ENCODE measurements around the gene TOX4. TPM values are rescaled to one million over a fixed set of nuclear protein-coding genes. Genes with fewer than 3 reads are reported as not detected.

The TOX4 gene
- total and polyA plus RNA-seq, 2 of the 8 experiments (the other 6 are each of a cell fraction or from before 2014, with no cell fraction given) = 51.5 to 58.3 TPM

DNA sequence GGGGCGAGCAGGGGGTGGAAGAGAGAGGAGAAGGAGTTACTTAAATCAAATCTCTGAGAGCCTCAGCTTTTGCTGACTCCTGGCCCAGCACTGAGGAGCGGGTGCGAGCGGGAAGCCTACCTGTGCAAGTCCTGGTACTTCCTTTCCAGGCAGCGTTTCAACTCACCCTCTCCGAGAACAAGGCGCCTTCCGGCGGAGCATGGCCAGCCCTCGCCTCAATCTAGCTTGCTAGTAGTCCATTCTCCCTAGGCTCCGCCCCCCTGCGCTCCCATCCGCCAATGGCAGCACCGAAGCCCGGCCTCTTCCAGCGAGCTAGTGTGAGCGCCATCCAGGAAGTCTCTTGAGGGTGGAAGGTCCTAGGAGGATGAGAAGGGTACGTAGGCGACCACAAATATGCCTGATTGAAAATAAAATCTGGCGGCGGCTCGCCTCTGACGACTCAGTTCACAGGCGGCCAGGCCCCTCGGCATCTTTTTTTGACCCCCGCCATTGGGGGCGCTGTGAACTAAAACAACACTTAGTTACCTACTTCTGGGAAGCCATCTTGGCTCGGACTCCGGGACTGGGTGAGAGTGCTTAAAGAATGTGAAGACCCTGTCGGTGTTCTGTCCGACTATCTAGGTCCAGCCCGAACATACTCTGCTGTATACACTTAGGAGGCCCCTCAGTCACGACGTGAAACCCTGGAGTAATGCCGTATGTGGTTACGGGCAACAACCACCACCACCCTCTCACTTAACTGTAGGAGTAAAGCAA is 20.9 kb upstream of the TOX4 start, which contains the start of gene CHD8:
CHD8 (minus strand) TSS at position 212 of the 756 bp plus-strand sequence. CDS start 24,480 bp downstream, outside the sequence.
- no peaks in the 10 kb centered on the region for H3K9me3 ChIP-seq (ENCODE audit: insufficient read depth in 2 of 2, low read depth in 1 of 2, low read length in 1 of 2)
- peak within 1 kb of the TSS; percentile 100 for H3K4ac ChIP-seq (replicated peaks; ENCODE audit: insufficient read length, low read depth, low read length)
- H3K4me1 ChIP-seq (replicated peaks in 1 of 4; ENCODE audit: control insufficient read depth in 3 of 4, insufficient read depth in 4 of 4, low read length in 3 of 4) = peaks cover 0 to 4% (median 1%) of the 10 kb centered on the region in 4 experiments; a peak in 3 of 7 replicates
- H3K4me2 ChIP-seq (ENCODE audit: insufficient read depth in 1 of 2, low read depth in 2 of 2, low read length in 2 of 2) = peak within 1 kb of the TSS; percentile 79 to 98
- H3K27me3 ChIP-seq (replicated peaks in 1 of 4; ENCODE audit: control insufficient read depth in 3 of 4, extremely low read depth in 1 of 4, insufficient read depth in 3 of 4, low read length in 3 of 4) = no peaks in the 10 kb centered on the region
- peaks cover 2 to 6% of the 10 kb centered on the region in 2 experiments for H4K20me1 ChIP-seq (replicated peaks in 1 of 2; ENCODE audit: control insufficient read depth in 1 of 2, insufficient read depth in 2 of 2, low read length in 2 of 2)
- peak; percentile 99 for FAIRE-seq
- H2AFZ ChIP-seq (ENCODE audit: low read length) = peak within 1 kb of the TSS; percentile 87
- H2BK15ac ChIP-seq (ENCODE audit: low read length) = peak within 1 kb of the TSS; percentile 99; the same call in 1 of the 2 replicates
- H2BK120ac ChIP-seq (replicated peaks; ENCODE audit: low read depth, low read length) = peak within 1 kb of the TSS; percentile 98
- H3K18ac ChIP-seq (ENCODE audit: extremely low read depth, low read length) = peak within 1 kb of the TSS; percentile 97
- CTCF ChIA-PET (ENCODE audit: partially characterized antibody) = interaction anchor here (0.5 to 3.7 kb wide), 19 partner anchors 9 to 267 kb away, joined by 3 to 16 read pairs (median 4); partner anchors contain the start of gene TOX4
- H2BK5ac ChIP-seq (ENCODE audit: low read depth, low read length) = peak within 1 kb of the TSS; percentile 98
- H2BK20ac ChIP-seq (ENCODE audit: low read length) = no peak within 1 kb of the TSS
- peaks cover 22 to 48% of the 10 kb centered on the region in 2 experiments for H3K79me2 ChIP-seq (ENCODE audit: control insufficient read depth in 1 of 2, insufficient read depth in 2 of 2, low read length in 2 of 2)
- DNase-seq (ENCODE audit: low read depth in 1 of 2, low spot score in 2 of 2) = peak; percentile 98 to 100
- POLR2A ChIA-PET (ENCODE audit: partially characterized antibody) = interaction anchor here (0.6 to 4.0 kb wide), 14 partner anchors 9 to 444 kb away, joined by 3 to 62 read pairs (median 4); no protein-coding TSS in a partner anchor
- peak within 1 kb of the TSS; percentile 99 for H4K5ac ChIP-seq (ENCODE audit: insufficient read length, low read depth, low read length)
- peak within 1 kb of the TSS; percentile 59 for H3K56ac ChIP-seq (replicated peaks; ENCODE audit: insufficient read length, low read depth, low read length)
- no peak within 1 kb of the TSS for H3K23ac ChIP-seq (ENCODE audit: insufficient read length)
- peaks cover 7% of the 10 kb centered on the region for H3K23me2 ChIP-seq (ENCODE audit: low read depth, low read length)
- peak within 1 kb of the TSS; percentile 87 to 98 (median 94) for H3K4me3 ChIP-seq (ENCODE audit: extremely low read depth in 1 of 4, insufficient read depth in 2 of 4, low read depth in 3 of 4, low read length in 4 of 4)
- peak within 1 kb of the TSS; percentile 99; the same call in 1 of the 2 replicates for H4K8ac ChIP-seq (ENCODE audit: extremely low read depth, insufficient read depth, low read length)
- peak within 1 kb of the TSS; percentile 94; the same call in 1 of the 2 replicates for H2BK12ac ChIP-seq (ENCODE audit: low read depth, low read length)
- peak within 1 kb of the TSS; percentile 90 for H3K27ac ChIP-seq (ENCODE audit: low read depth, low read length)
- peak within 1 kb of the TSS; percentile 97 for H4K91ac ChIP-seq (replicated peaks; ENCODE audit: insufficient read length, low read length)
- H3K79me1 ChIP-seq (ENCODE audit: low read depth, low read length) = no peaks in the 10 kb centered on the region; the same call in 1 of the 2 replicates
- peaks cover 3 to 19% (median 8%) of the 10 kb centered on the region in 4 experiments; a peak in 6 of 8 replicates for H3K36me3 ChIP-seq (ENCODE audit: control insufficient read depth in 2 of 4, insufficient read depth in 4 of 4, low read length in 3 of 4)
- H3K9ac ChIP-seq (replicated peaks in 1 of 4; ENCODE audit: extremely low read depth in 1 of 4, low read depth in 3 of 4, low read length in 3 of 4) = peak within 1 kb of the TSS; percentile 90 to 97 (median 95)
- peak within 1 kb of the TSS; percentile 60; the same call in 1 of the 2 replicates for H2AK5ac ChIP-seq (ENCODE audit: low read depth, low read length)
- 4% methylated on average over 36 of the region's 36 CpGs; no CpG with 5 or more reads in 1 of the 2 experiments for WGBS, 2 experiments (ENCODE audit: extremely low coverage in 1 of 2, insufficient coverage in 1 of 2, insufficient read length in 1 of 2, insufficient replicate concordance in 2 of 2, low coverage in 1 of 2, low lambda C conversion rate in 2 of 2, missing lambda C conversion rate in 1 of 2)
- no peak within 1 kb of the TSS for H3K14ac ChIP-seq (ENCODE audit: insufficient read length)
- 0 out of 2 replicates have a peak, but pooled peaks have one; percentile 46 for TF ChIP-seq CHD2 (IDR thresholded peaks at IDR 0.05; ENCODE audit: low read length)
- no peak for TF ChIP-seq SIX5 (IDR thresholded peaks at IDR 0.05; ENCODE audit: low read depth, low read length)
- TF ChIP-seq CHD1 (IDR thresholded peaks at IDR 0.05; ENCODE audit: low read depth, low read length) = no peak
- TF ChIP-seq TAF1 (IDR thresholded peaks at IDR 0.05; ENCODE audit: low read depth, low read length) = peak; percentile 95
- TF ChIP-seq YY1 (IDR thresholded peaks at IDR 0.05; ENCODE audit: low read depth, low read length) = peak; percentile 97
- TF ChIP-seq SIRT6 (IDR thresholded peaks at IDR 0.05; ENCODE audit: low read length) = no peak
- TF ChIP-seq, protein P1, sequence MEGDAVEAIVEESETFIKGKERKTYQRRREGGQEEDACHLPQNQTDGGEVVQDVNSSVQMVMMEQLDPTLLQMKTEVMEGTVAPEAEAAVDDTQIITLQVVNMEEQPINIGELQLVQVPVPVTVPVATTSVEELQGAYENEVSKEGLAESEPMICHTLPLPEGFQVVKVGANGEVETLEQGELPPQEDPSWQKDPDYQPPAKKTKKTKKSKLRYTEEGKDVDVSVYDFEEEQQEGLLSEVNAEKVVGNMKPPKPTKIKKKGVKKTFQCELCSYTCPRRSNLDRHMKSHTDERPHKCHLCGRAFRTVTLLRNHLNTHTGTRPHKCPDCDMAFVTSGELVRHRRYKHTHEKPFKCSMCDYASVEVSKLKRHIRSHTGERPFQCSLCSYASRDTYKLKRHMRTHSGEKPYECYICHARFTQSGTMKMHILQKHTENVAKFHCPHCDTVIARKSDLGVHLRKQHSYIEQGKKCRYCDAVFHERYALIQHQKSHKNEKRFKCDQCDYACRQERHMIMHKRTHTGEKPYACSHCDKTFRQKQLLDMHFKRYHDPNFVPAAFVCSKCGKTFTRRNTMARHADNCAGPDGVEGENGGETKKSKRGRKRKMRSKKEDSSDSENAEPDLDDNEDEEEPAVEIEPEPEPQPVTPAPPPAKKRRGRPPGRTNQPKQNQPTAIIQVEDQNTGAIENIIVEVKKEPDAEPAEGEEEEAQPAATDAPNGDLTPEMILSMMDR (IDR thresholded peaks at IDR 0.05; ENCODE audit: control extremely low read depth in 1 of 3, insufficient read depth in 1 of 3, low read depth in 1 of 3, low read length in 3 of 3) = peak; percentile 46 to 74 (median 67)
- TF ChIP-seq SAP30 (IDR thresholded peaks at IDR 0.05; ENCODE audit: insufficient read depth, insufficient replicate concordance, low read length) = no peak
- TF ChIP-seq MAFK (IDR thresholded peaks at IDR 0.05; ENCODE audit: low read depth, low read length) = no peak
